22Rv1 (cell line): Measurements from ENCODE around the gene LTBP1.

Experiments
- CTCF ChIP-seq: fragments of 450-650 bp; IDR thresholded peaks from 2 replicates; pipeline ENCODE4 v1.5.1; 2017; ENCODE audit warnings: mild to moderate bottlenecking
- ZFX ChIP-seq: fragments of 450-650 bp; IDR thresholded peaks from 2 replicates; pipeline ENCODE4 v1.6.1; 2017; ENCODE audit warnings: antibody characterized with exemption, borderline replicate concordance

- TF ChIP-seq CTCF = no peak
- TF ChIP-seq ZFX = no peak
Observed at GRCh38 chr2:33433279-33434235, 486.8 kb downstream of the LTBP1 start.
